Measurements from ENCODE around the gene ZFP64.
"Not testable (repeated sequence)": the region's sequence is repeated elsewhere in the genome, so short reads cannot be mapped to it uniquely, and the experiment has no call there.

The ZFP64 gene

GRCh38 chr20:52191132-52191915 lies at the start of gene ZFP64:
TSS of gene ZFP64 (minus strand) at chr20:52191779. CDS start at chr20:52191636, 143 bp downstream.
- peak; percentile 94 for DNase-seq

- DNase-seq: no peak
These were observed 49.2 kb upstream of the ZFP64 start for GRCh38 chr20:52240802-52241201.

- DNase-seq: no peak
These were observed 47.5 kb upstream of the ZFP64 start for GRCh38 chr20:52239102-52239501.

GRCh38 chr20:52236292-52236691 lies 44.7 kb upstream of the ZFP64 start:
- no peak for DNase-seq

GRCh38 chr20:52235129-52235528 lies 43.5 kb upstream of the ZFP64 start:
- DNase-seq: no peak

GRCh38 chr20:52234302-52235045 lies 42.9 kb upstream of the ZFP64 start:
- DNase-seq: no peak

- DNase-seq: no peak
These were observed 39.7 kb upstream of the ZFP64 start for GRCh38 chr20:52231230-52231746.

GRCh38 chr20:52230409-52230808 lies 38.8 kb upstream of the ZFP64 start:
- no peak for DNase-seq

GRCh38 chr20:52229346-52229745 lies 37.8 kb upstream of the ZFP64 start:
- DNase-seq: not testable (repeated sequence)

GRCh38 chr20:52226370-52226769 lies 34.8 kb upstream of the ZFP64 start:
- no peak for DNase-seq

- DNase-seq: no peak
These were observed 33.3 kb upstream of the ZFP64 start for GRCh38 chr20:52224920-52225319.

GRCh38 chr20:52221362-52221761 lies 29.8 kb upstream of the ZFP64 start:
- DNase-seq: not testable (repeated sequence)

GRCh38 chr20:52220891-52221290 lies 29.3 kb upstream of the ZFP64 start:
- DNase-seq: not testable (repeated sequence)

- no peak for DNase-seq
These were observed 27.9 kb upstream of the ZFP64 start for GRCh38 chr20:52219441-52219840.

GRCh38 chr20:52217689-52218395 lies 26.3 kb upstream of the ZFP64 start:
- DNase-seq: no peak

- DNase-seq: no peak
These were observed 22.4 kb upstream of the ZFP64 start for GRCh38 chr20:52213995-52214394.

- no peak for DNase-seq
These were observed 21.4 kb upstream of the ZFP64 start for GRCh38 chr20:52212943-52213342.

- DNase-seq: no peak
These were observed 18.7 kb upstream of the ZFP64 start for GRCh38 chr20:52210037-52210990.

GRCh38 chr20:52209154-52209571 lies 17.6 kb upstream of the ZFP64 start:
- no peak for DNase-seq

GRCh38 chr20:52207020-52207810 lies 15.6 kb upstream of the ZFP64 start:
- DNase-seq: no peak

GRCh38 chr20:52204136-52204535 lies 12.6 kb upstream of the ZFP64 start:
- DNase-seq: no peak
